ENCODE measurements around the gene HPSE2.

- TF ChIP-seq CTCF (IDR thresholded peaks at IDR 0.05; ENCODE audit: borderline replicate concordance, extremely low read depth, low read length, poor library complexity, severe bottlenecking): no peak
- TF ChIP-seq EZH2 (IDR thresholded peaks at IDR 0.05; ENCODE audit: borderline replicate concordance, low read depth, low read length, severe bottlenecking): no peak
These were observed 668.1 kb downstream of the HPSE2 start for GRCh38 chr10:98567391-98568133.

Data from DND-41 (cell line).